Mesothelial cell of epicardium (in vitro differentiated cells): Measurements from ENCODE around the gene KYNU. TPM values are rescaled to one million over a fixed set of nuclear protein-coding genes. Genes with fewer than 3 reads are reported as not detected.

Experiments
- DNase-seq, 2 experiments: peaks; one replicate each; pipeline ENCODE4 v3.0.0; 2021; ENCODE audit warnings: low spot score in 2 of 2; ENCODE audit not compliant: unreplicated experiment in 2 of 2
- H3K27ac Mint-ChIP-seq: 2 replicates; pipeline ENCODE4 v1.8.0; 2021; ENCODE audit warnings: mixed read lengths
- H3K27me3 Mint-ChIP-seq: 2 replicates; pipeline ENCODE4 v1.8.0; 2021; ENCODE audit warnings: low read depth, mixed read lengths
- H3K36me3 Mint-ChIP-seq: 2 replicates; pipeline ENCODE4 v1.8.0; 2021; ENCODE audit warnings: mixed read lengths
- H3K4me1 Mint-ChIP-seq: 2 replicates; pipeline ENCODE4 v1.8.0; 2021; ENCODE audit warnings: mixed read lengths
- H3K4me3 Mint-ChIP-seq: 2 replicates; pipeline ENCODE4 v1.8.0; 2021; ENCODE audit warnings: mild to moderate bottlenecking, moderate library complexity, mixed read lengths
- H3K9me3 Mint-ChIP-seq: 2 replicates; pipeline ENCODE4 v1.8.0; 2021; ENCODE audit warnings: mixed read lengths
- total RNA-seq: library from RNA; stranded (reverse); gene quantifications from 3 replicates; pipeline ENCODE4 v1.2.1, GENCODE V29; 2021
- TF ChIP-seq, protein P1 (sequence below): fragments of 200-600 bp; sonication (generic); IDR thresholded peaks from one replicate; pipeline ENCODE4 v1.5.0; 2021; ENCODE audit warnings: antibody characterized with exemption; ENCODE audit not compliant: unreplicated experiment

KYNU gene
- total RNA-seq, 1 donor from 2014 or later: 0.09 TPM

DNA sequence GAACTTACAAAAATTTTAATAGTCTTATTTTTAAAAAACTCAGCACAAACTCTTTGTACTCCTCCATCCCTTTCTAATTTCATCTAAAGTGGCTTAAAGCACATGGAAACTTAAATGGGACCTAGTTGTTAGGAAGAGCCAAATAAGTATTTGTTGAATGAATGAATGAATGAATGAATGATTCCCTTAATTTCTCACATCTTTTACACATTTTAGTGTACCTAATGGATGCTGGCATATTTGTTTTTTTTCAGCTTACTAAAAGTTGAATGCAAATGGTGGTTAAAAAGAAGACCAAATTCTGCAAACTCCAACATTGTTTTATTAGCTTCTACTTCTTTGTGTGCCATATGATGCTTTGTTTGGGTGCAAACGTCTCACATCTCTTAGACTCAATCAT lies 89.6 kb downstream of the KYNU start:
- H3K4me3 Mint-ChIP-seq: no peak overlapping the region
- no peak for DNase-seq
- peaks cover 6% of the 10 kb centered on the region for H3K36me3 Mint-ChIP-seq
- H3K27ac Mint-ChIP-seq: no peak overlapping the region
- H3K9me3 Mint-ChIP-seq: peaks cover 26% of the 10 kb centered on the region
- no peaks in the 10 kb centered on the region for H3K27me3 Mint-ChIP-seq
- TF ChIP-seq, protein P1, sequence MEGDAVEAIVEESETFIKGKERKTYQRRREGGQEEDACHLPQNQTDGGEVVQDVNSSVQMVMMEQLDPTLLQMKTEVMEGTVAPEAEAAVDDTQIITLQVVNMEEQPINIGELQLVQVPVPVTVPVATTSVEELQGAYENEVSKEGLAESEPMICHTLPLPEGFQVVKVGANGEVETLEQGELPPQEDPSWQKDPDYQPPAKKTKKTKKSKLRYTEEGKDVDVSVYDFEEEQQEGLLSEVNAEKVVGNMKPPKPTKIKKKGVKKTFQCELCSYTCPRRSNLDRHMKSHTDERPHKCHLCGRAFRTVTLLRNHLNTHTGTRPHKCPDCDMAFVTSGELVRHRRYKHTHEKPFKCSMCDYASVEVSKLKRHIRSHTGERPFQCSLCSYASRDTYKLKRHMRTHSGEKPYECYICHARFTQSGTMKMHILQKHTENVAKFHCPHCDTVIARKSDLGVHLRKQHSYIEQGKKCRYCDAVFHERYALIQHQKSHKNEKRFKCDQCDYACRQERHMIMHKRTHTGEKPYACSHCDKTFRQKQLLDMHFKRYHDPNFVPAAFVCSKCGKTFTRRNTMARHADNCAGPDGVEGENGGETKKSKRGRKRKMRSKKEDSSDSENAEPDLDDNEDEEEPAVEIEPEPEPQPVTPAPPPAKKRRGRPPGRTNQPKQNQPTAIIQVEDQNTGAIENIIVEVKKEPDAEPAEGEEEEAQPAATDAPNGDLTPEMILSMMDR: no peak
- peaks cover 9% of the 10 kb centered on the region for H3K4me1 Mint-ChIP-seq

DNA sequence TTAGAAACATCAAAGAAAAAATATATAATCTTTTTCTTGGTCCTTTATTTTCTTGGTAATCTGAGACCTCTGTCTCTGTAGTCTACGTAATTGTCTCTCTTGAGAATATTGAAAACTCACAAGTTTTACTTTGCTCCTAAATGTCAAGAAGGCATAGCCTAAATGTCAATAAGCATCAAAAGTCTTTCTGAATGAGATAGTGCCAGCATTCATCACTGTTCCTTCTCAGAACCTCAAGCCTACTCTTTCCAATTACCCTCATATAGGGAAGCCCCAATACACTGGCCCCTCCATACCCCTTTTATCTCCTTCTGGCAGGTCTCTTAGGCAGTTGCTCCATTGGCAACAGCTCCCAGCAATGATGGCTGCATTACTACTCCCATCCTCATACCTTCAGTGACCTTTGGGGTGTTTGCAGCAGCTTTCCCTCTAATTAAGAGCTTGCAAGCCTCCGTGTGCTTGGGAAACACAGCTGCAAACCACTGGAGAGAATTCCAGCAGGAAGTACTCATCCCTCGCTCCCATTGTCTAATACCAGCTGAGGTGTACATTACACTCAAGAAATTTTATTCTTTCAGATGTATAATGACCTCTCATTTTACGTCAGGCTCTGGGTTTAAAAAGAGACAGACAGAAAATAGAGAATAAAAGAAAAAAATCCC lies 95.8 kb downstream of the KYNU start:
- Mint-ChIP-seq H3K27ac (peak overlapping the region; percentile 68), H3K9me3 (no peaks in the 10 kb centered on the region), H3K36me3 (no peaks in the 10 kb centered on the region), H3K4me3 (no peak overlapping the region), H3K27me3 (no peaks in the 10 kb centered on the region), H3K4me1 (peaks cover 29% of the 10 kb centered on the region)
- TF ChIP-seq, protein P1: no peak
- no peak for DNase-seq

DNA sequence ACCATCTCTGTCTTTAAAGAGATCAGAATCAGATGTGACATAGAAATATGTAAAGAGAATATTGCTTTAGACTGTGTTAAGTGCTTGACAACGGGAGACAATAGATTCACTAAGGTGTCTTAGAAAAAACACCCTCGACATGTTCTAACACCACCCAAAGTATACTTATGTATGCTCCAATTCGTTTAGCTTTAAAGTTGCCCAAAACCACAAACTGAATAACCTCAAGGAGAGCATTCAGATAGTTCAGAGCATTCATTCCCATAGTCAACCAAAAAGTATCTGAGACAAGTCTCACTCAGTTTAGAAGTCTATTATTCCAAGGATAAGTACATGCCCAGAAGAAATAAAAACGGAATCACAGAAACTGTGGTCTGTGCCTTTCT lies 96.4 kb downstream of the KYNU start:
- TF ChIP-seq, protein P1: no peak
- DNase-seq: no peak
- no peak overlapping the region for H3K4me3 Mint-ChIP-seq
- peaks cover 29% of the 10 kb centered on the region for H3K4me1 Mint-ChIP-seq
- H3K9me3 Mint-ChIP-seq: no peaks in the 10 kb centered on the region
- H3K27me3 Mint-ChIP-seq: no peaks in the 10 kb centered on the region
- peak overlapping the region; percentile 68 for H3K27ac Mint-ChIP-seq
- no peaks in the 10 kb centered on the region for H3K36me3 Mint-ChIP-seq

DNA sequence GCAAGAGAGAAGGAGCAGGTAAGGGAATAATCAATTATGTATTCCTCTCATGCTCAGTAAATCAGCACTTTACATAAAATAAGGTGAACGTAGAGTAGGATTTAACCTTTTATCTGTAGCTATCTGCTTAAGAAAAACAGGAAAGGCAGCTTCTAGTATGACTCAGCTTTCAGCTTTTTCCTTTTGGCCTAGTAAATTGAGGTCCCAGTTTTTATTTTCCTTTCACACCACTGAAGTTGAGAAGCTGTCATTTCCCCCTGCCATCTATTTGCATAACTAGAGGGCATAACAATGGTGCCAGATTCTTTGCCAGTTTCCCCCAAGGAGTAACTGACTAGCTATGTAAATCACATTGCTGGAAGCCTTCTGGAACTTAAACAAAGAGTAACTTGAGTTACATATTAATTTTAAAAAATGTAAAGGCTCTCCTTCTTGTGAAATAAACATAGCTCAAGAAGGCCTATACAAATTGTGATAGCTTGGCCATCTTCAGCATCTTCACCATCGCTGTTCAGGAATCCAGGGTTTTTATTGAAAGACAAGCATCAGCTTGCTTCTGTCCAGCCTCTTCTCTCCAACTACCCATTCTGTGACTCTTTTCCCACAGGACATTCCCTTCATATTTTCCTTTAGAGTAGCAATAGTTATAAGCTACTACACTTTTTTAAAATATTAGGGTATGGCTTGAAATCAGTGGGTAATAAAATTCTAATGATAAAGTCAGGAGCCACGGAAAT lies 97.0 kb downstream of the KYNU start:
- no peak for DNase-seq
- Mint-ChIP-seq H3K27ac (peak overlapping the region; percentile 68), H3K27me3 (no peaks in the 10 kb centered on the region), H3K4me1 (peaks cover 27% of the 10 kb centered on the region), H3K9me3 (no peaks in the 10 kb centered on the region), H3K4me3 (no peak overlapping the region), H3K36me3 (no peaks in the 10 kb centered on the region)
- TF ChIP-seq, protein P1: no peak

DNA sequence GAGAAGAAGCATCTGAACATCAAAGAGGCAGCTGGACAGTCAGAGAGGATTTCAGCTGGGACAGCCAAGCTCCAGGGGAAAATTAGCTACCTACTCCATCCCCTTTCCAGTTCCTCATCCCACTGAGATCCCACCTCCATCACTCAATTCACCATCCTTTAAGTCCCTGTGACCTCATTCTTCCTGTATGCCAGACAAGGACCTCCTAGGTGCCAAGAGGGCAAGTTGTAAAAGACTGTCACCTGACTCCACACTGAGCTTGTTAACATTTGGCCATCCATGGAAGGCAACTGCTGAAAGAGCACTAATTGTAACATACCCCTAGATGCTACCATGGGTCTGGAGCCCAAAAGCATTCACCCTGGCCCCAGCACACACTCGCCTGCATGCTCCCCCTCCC lies 97.8 kb downstream of the KYNU start:
- TF ChIP-seq, protein P1: no peak
- H3K27me3 Mint-ChIP-seq: no peaks in the 10 kb centered on the region
- H3K4me1 Mint-ChIP-seq: peaks cover 21% of the 10 kb centered on the region
- no peak overlapping the region for H3K4me3 Mint-ChIP-seq
- H3K27ac Mint-ChIP-seq: no peak overlapping the region
- no peaks in the 10 kb centered on the region for H3K9me3 Mint-ChIP-seq
- DNase-seq: no peak
- H3K36me3 Mint-ChIP-seq: no peaks in the 10 kb centered on the region
